Mammary epithelial cell (primary cell): Measurements from ENCODE around the gene TRIM47.

Source experiments
- CTCF ChIP-seq, 2 donors: IDR thresholded peaks in 1 of 2; conservative IDR thresholded peaks in 1 of 2; 2 replicates each; pipeline ENCODE4 v1.5.1; 2011 to 2012; ENCODE audit warnings: inconsistent platforms in 2 of 2, low read length in 2 of 2, mild to moderate bottlenecking in 2 of 2, control low read depth in 1 of 2, low read depth in 1 of 2; ENCODE audit not compliant: insufficient read depth in 1 of 2; ENCODE audit errors: extremely low read depth in 1 of 2
- EZH2 ChIP-seq: IDR thresholded peaks from 2 replicates; pipeline ENCODE4 v1.6.1; 2012; ENCODE audit warnings: low read length, inconsistent platforms, borderline replicate concordance

- no peak for TF ChIP-seq CTCF (conservative IDR thresholded peaks at IDR 0.05 in 1 of 2, IDR thresholded peaks at IDR 0.05 in 1 of 2; ENCODE audit: extremely low read depth in 1 of 2, insufficient read depth in 1 of 2, low read depth in 1 of 2, low read length in 2 of 2)
- TF ChIP-seq EZH2, result no peak
Measured at GRCh38 chr17:75831032-75831571, 47.3 kb downstream of the TRIM47 start.
